OCI-LY3 (cell line): Measurements from ENCODE around the gene INPP5A.

Source experiments
- H2AFZ ChIP-seq: fragments of 200-600, 300-600 bp; shearing (Covaris generic); 2 replicates; pipeline ENCODE4 v1.6.0; 2014; ENCODE audit warnings: antibody characterized with exemption, low read depth, low read length
- H3K27ac ChIP-seq: fragments of 200-600, 300-600 bp; sonication (generic); 2 replicates; pipeline ENCODE4 v1.5.1; 2014; ENCODE audit warnings: mild to moderate bottlenecking, low read length, moderate library complexity, mixed read lengths
- H3K27me3 ChIP-seq: fragments of 200-600, 300-600 bp; sonication (generic); 2 replicates; pipeline ENCODE4 v1.6.1; 2014; ENCODE audit warnings: low read depth, low read length, mixed read lengths
- H3K36me3 ChIP-seq: fragments of 200-600, 300-600 bp; sonication (generic); replicated peaks from 2 replicates; pipeline ENCODE3; 2014; ENCODE audit warnings: low read depth, low read length, mixed read lengths
- H3K4me1 ChIP-seq: fragments of 300-600, 200-600 bp; sonication (generic); 2 replicates; pipeline ENCODE4 v1.6.1; 2014; ENCODE audit warnings: low read length, mixed read lengths
- H3K4me2 ChIP-seq: fragments of 200-600, 300-600 bp; sonication (generic); 2 replicates; pipeline ENCODE4 v1.6.1; 2014; ENCODE audit warnings: low read length, mixed read lengths
- H3K4me3 ChIP-seq: fragments of 300-600, 200-600 bp; sonication (generic); 2 replicates; pipeline ENCODE4 v1.5.1; 2014; ENCODE audit warnings: antibody characterized with exemption, mild to moderate bottlenecking, low read length, moderate library complexity
- H3K79me2 ChIP-seq: fragments of 300-600, 200-600 bp; shearing (Covaris generic); 2 replicates; pipeline ENCODE4 v1.6.1; 2014; ENCODE audit warnings: mild to moderate bottlenecking, low read length, mixed read lengths
- H3K9ac ChIP-seq: fragments of 300-600, 200-600 bp; shearing (Covaris generic); 2 replicates; pipeline ENCODE4 v1.6.0; 2014; ENCODE audit warnings: mild to moderate bottlenecking, low read length, moderate library complexity
- H3K9me3 ChIP-seq: fragments of 200-600, 300-600 bp; shearing (Covaris generic); 2 replicates; pipeline ENCODE4 v1.6.1; 2014; ENCODE audit warnings: low read length, mixed read lengths; ENCODE audit not compliant: insufficient read depth
- H4K20me1 ChIP-seq: fragments of 200-600, 300-600 bp; sonication (generic); 2 replicates; pipeline ENCODE4 v1.6.1; 2016; ENCODE audit warnings: low read length, mixed read lengths; ENCODE audit not compliant: insufficient read depth
- CTCF ChIP-seq: fragments of 200-600, 300-600 bp; sonication (generic); IDR thresholded peaks from 2 replicates; pipeline ENCODE4 v1.5.1; 2014; ENCODE audit warnings: antibody characterized with exemption, low read length, low read depth
- EZH2phosphoT487 ChIP-seq: fragments of 200-600 bp; shearing (Covaris generic); IDR thresholded peaks from 2 replicates; pipeline ENCODE4 v1.6.1; 2018; ENCODE audit warnings: antibody characterized with exemption, mixed run types, low read depth

The INPP5A gene

GRCh38 chr10:132733926-132734325, 196.3 kb downstream of the INPP5A start:
- H3K4me1 ChIP-seq: no peaks in the 10 kb centered on the region
- no peak overlapping the region for H3K4me3 ChIP-seq
- H3K27me3 ChIP-seq: no peaks in the 10 kb centered on the region
- H2AFZ ChIP-seq: no peak overlapping the region
- H3K9ac ChIP-seq: no peak overlapping the region
- no peaks in the 10 kb centered on the region for H4K20me1 ChIP-seq
- no peak overlapping the region for H3K4me2 ChIP-seq
- H3K36me3 ChIP-seq: no peaks in the 10 kb centered on the region
- no peaks in the 10 kb centered on the region for H3K9me3 ChIP-seq
- H3K27ac ChIP-seq: no peak overlapping the region
- H3K79me2 ChIP-seq: no peaks in the 10 kb centered on the region
- TF ChIP-seq CTCF (no peak), EZH2phosphoT487 (no peak)

GRCh38 chr10:132735341-132735775, 197.8 kb downstream of the INPP5A start:
- no peaks in the 10 kb centered on the region for H3K36me3 ChIP-seq
- no peaks in the 10 kb centered on the region for H4K20me1 ChIP-seq
- H3K4me2 ChIP-seq: no peak overlapping the region
- no peaks in the 10 kb centered on the region for H3K27me3 ChIP-seq
- H3K9ac ChIP-seq: no peak overlapping the region
- H3K4me1 ChIP-seq: no peaks in the 10 kb centered on the region
- no peak overlapping the region for H3K27ac ChIP-seq
- H3K4me3 ChIP-seq: no peak overlapping the region
- no peak overlapping the region for H2AFZ ChIP-seq
- TF ChIP-seq CTCF (no peak), EZH2phosphoT487 (no peak)
- H3K79me2 ChIP-seq: no peaks in the 10 kb centered on the region
- no peaks in the 10 kb centered on the region for H3K9me3 ChIP-seq

GRCh38 chr10:132735923-132736391, 198.4 kb downstream of the INPP5A start:
- no peak for TF ChIP-seq EZH2phosphoT487
- no peak for TF ChIP-seq CTCF
- no peak overlapping the region for H3K27ac ChIP-seq
- H4K20me1 ChIP-seq: no peaks in the 10 kb centered on the region
- H3K79me2 ChIP-seq: no peaks in the 10 kb centered on the region
- H3K9me3 ChIP-seq: no peaks in the 10 kb centered on the region
- no peaks in the 10 kb centered on the region for H3K4me1 ChIP-seq
- H2AFZ ChIP-seq: no peak overlapping the region
- H3K4me3 ChIP-seq: no peak overlapping the region
- H3K9ac ChIP-seq: no peak overlapping the region
- H3K36me3 ChIP-seq: no peaks in the 10 kb centered on the region
- H3K27me3 ChIP-seq: no peaks in the 10 kb centered on the region
- H3K4me2 ChIP-seq: no peak overlapping the region

GRCh38 chr10:132737390-132738048, 199.9 kb downstream of the INPP5A start:
- no peak for TF ChIP-seq CTCF
- H3K36me3 ChIP-seq: no peaks in the 10 kb centered on the region

More at GRCh38 chr10:132737390-132738048, 199.9 kb downstream of the INPP5A start:
- Histone ChIP-seq H3K79me2 (no peaks in the 10 kb centered on the region), H3K4me1 (no peaks in the 10 kb centered on the region), H3K27me3 (no peaks in the 10 kb centered on the region), H3K9ac (no peak overlapping the region), H3K4me3 (no peak overlapping the region), H3K27ac (no peak overlapping the region), H3K4me2 (no peak overlapping the region), H3K9me3 (no peaks in the 10 kb centered on the region), H2AFZ (no peak overlapping the region), H4K20me1 (no peaks in the 10 kb centered on the region)
